ENCODE data around the gene HPCAL1. TPM values are rescaled to one million over a fixed set of nuclear protein-coding genes. Genes with fewer than 3 reads are reported as not detected.
A peak's percentile ranks its signal among the peaks of the same experiment; 100 is the strongest.

The HPCAL1 gene
- total and polyA plus RNA-seq, 2 experiments from 2014 or later: 8.3 to 25.4 TPM

DNA sequence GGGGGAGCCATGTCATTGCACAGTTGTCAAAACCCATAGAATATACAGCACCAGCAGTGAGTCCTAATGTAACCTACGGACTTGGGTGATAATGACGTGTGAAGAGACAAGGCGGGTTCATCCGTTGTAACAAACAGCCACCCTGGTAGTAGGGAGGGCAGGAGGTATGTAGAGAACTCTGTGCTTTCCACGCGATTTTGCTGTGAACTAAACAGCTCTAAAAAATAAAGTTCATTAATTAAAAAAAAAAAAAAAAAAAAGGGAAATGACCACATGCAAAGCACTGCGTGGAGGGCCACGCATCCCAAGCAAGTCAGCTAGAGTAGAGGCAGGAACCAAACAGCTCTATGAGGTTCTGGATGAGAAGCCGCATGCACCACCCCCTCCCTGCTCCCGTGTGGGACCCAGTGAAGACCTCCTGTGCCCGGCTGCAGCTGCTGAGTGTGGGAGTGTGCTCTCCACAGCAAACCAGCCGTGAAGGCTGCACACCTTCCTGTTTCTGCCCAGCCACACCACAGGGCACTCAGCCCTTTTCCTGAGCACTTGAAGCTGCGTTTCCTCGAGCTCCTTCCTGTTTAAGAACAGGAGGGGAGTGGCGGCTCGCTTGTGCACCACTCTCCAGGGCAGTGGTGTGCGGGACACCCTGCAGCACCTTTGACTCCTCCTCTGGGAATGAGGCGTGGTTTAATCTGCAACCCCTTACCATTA is 79.8 kb downstream of the HPCAL1 start (continued):
- TF ChIP-seq ETS1 (IDR thresholded peaks at IDR 0.05): no peak
- TF ChIP-seq, protein P1, sequence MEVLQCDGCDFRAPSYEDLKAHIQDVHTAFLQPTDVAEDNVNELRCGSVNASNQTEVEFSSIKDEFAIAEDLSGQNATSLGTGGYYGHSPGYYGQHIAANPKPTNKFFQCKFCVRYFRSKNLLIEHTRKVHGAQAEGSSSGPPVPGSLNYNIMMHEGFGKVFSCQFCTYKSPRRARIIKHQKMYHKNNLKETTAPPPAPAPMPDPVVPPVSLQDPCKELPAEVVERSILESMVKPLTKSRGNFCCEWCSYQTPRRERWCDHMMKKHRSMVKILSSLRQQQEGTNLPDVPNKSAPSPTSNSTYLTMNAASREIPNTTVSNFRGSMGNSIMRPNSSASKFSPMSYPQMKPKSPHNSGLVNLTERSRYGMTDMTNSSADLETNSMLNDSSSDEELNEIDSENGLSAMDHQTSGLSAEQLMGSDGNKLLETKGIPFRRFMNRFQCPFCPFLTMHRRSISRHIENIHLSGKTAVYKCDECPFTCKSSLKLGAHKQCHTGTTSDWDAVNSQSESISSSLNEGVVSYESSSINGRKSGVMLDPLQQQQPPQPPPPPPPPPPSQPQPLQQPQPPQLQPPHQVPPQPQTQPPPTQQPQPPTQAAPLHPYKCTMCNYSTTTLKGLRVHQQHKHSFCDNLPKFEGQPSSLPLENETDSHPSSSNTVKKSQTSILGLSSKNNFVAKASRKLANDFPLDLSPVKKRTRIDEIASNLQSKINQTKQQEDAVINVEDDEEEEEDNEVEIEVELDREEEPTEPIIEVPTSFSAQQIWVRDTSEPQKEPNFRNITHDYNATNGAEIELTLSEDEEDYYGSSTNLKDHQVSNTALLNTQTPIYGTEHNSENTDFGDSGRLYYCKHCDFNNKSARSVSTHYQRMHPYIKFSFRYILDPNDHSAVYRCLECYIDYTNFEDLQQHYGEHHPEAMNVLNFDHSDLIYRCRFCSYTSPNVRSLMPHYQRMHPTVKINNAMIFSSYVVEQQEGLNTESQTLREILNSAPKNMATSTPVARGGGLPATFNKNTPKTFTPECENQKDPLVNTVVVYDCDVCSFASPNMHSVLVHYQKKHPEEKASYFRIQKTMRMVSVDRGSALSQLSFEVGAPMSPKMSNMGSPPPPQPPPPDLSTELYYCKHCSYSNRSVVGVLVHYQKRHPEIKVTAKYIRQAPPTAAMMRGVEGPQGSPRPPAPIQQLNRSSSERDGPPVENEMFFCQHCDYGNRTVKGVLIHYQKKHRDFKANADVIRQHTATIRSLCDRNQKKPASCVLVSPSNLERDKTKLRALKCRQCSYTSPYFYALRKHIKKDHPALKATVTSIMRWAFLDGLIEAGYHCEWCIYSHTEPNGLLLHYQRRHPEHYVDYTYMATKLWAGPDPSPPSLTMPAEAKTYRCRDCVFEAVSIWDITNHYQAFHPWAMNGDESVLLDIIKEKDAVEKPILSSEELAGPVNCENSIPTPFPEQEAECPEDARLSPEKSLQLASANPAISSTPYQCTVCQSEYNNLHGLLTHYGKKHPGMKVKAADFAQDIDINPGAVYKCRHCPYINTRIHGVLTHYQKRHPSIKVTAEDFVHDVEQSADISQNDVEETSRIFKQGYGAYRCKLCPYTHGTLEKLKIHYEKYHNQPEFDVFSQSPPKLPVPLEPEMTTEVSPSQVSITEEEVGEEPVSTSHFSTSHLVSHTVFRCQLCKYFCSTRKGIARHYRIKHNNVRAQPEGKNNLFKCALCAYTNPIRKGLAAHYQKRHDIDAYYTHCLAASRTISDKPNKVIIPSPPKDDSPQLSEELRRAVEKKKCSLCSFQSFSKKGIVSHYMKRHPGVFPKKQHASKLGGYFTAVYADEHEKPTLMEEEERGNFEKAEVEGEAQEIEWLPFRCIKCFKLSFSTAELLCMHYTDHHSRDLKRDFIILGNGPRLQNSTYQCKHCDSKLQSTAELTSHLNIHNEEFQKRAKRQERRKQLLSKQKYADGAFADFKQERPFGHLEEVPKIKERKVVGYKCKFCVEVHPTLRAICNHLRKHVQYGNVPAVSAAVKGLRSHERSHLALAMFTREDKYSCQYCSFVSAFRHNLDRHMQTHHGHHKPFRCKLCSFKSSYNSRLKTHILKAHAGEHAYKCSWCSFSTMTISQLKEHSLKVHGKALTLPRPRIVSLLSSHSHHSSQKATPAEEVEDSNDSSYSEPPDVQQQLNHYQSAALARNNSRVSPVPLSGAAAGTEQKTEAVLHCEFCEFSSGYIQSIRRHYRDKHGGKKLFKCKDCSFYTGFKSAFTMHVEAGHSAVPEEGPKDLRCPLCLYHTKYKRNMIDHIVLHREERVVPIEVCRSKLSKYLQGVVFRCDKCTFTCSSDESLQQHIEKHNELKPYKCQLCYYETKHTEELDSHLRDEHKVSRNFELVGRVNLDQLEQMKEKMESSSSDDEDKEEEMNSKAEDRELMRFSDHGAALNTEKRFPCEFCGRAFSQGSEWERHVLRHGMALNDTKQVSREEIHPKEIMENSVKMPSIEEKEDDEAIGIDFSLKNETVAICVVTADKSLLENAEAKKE (CRISPR knock-in tag; IDR thresholded peaks at IDR 0.05): no peak

- H3K9me3 Mint-ChIP-seq: no peaks in the 10 kb centered on the region
- H3K79me2 ChIP-seq (replicated peaks; ENCODE audit: insufficient read depth): no peaks in the 10 kb centered on the region
- TF ChIP-seq CREB1 (CRISPR knock-in tag; IDR thresholded peaks at IDR 0.05; ENCODE audit: low read depth) (no peak), ETS1 (IDR thresholded peaks at IDR 0.05) (no peak), EZH2 (IDR thresholded peaks at IDR 0.05; ENCODE audit: low read depth, unreplicated experiment) (no peak), JUNB (IDR thresholded peaks at IDR 0.05; ENCODE audit: unreplicated experiment) (no peak), ZNF114 (CRISPR knock-in tag; IDR thresholded peaks at IDR 0.05) (no peak), POLR2AphosphoS5 (IDR thresholded peaks at IDR 0.05; ENCODE audit: low read depth) (no peak), NANOG (IDR thresholded peaks at IDR 0.05; ENCODE audit: borderline replicate concordance) (no peak)
- TF ChIP-seq, protein P2, sequence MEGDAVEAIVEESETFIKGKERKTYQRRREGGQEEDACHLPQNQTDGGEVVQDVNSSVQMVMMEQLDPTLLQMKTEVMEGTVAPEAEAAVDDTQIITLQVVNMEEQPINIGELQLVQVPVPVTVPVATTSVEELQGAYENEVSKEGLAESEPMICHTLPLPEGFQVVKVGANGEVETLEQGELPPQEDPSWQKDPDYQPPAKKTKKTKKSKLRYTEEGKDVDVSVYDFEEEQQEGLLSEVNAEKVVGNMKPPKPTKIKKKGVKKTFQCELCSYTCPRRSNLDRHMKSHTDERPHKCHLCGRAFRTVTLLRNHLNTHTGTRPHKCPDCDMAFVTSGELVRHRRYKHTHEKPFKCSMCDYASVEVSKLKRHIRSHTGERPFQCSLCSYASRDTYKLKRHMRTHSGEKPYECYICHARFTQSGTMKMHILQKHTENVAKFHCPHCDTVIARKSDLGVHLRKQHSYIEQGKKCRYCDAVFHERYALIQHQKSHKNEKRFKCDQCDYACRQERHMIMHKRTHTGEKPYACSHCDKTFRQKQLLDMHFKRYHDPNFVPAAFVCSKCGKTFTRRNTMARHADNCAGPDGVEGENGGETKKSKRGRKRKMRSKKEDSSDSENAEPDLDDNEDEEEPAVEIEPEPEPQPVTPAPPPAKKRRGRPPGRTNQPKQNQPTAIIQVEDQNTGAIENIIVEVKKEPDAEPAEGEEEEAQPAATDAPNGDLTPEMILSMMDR (conservative IDR thresholded peaks at IDR 0.05; ENCODE audit: low read depth in 2 of 2): no peak
These were observed 81.4 kb downstream of the HPCAL1 start for GRCh38 chr2:10383960-10384734.

More at GRCh38 chr2:10383960-10384734, 81.4 kb downstream of the HPCAL1 start:
- Histone ChIP-seq H3K4me1 (ENCODE audit: insufficient read depth) (peaks cover 16% of the 10 kb centered on the region), H3K27ac (ENCODE audit: low read depth) (no peak overlapping the region), H3K4me2 (no peak overlapping the region), H3K27me3 (ENCODE audit: insufficient read depth) (no peaks in the 10 kb centered on the region), H3K4me3 (no peak overlapping the region), H3K36me3 (ENCODE audit: insufficient read depth) (no peaks in the 10 kb centered on the region), H3K9me2 (ENCODE audit: insufficient read depth) (no peaks in the 10 kb centered on the region), H3F3A (replicated peaks; ENCODE audit: low read depth) (no peaks in the 10 kb centered on the region), H2AFZ (no peak overlapping the region), H4K20me1 (replicated peaks; ENCODE audit: insufficient read depth) (no peaks in the 10 kb centered on the region; the same call in 1 of the 2 replicates)
- H3K4me1 Mint-ChIP-seq: peaks cover 37% of the 10 kb centered on the region
- no peaks in the 10 kb centered on the region; the same call in 2 of the 3 replicates for H3K36me3 Mint-ChIP-seq (ENCODE audit: low read depth)
- no peak for ATAC-seq
- no peak overlapping the region for H3K4me3 Mint-ChIP-seq
- DNase-seq (ENCODE audit: low spot score): no peak
- 0 out of 2 replicates have a peak overlapping the region, but pooled peaks have one; percentile 16 for H3K27ac Mint-ChIP-seq
- H3K27me3 Mint-ChIP-seq (ENCODE audit: insufficient read depth, low read depth, poor library complexity): peaks cover 6% of the 10 kb centered on the region

Measured in GM23338 (cell line).